ENCODE data around the gene ADAMTS12. TPM values are rescaled to one million over a fixed set of nuclear protein-coding genes. Genes with fewer than 3 reads are reported as not detected.

The ADAMTS12 gene
- total RNA-seq, 2 donors from 2014 or later = 0.42 to 1.1 TPM

- no peak for TF ChIP-seq CTCF (IDR thresholded peaks at IDR 0.05)
- Histone ChIP-seq H3K27ac (no peak overlapping the region), H3K27me3 (no peaks in the 10 kb centered on the region), H3K9me3 (no peaks in the 10 kb centered on the region), H3K9ac (ENCODE audit: low read depth in 2 of 2, low read length in 2 of 2) (no peak overlapping the region), H3K4me3 (no peak overlapping the region), H3K36me3 (no peaks in the 10 kb centered on the region), H3K4me1 (no peaks in the 10 kb centered on the region)
- intact Hi-C loops (cut with DNase I) = no loop called here
- DNase-seq = no peak
Observed at GRCh38 chr5:33834334-33834733, 57.5 kb downstream of the ADAMTS12 start.

DNA sequence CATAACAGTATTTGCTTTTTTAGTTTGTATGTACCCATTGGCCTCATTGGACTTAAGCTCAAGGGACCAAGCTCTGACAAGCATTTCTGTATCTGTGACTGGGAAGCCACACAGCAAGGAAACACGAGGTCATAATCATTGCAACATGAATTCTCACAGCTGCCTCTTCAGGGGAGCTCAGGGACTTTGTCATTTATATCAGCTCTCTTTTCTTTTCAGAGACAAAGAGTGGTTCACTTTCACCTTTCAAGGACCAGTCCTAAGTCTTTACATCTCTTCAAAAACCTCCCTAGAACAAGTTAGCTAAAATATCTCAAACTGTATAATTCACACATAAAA, 58.6 kb downstream of the ADAMTS12 start:
- no peaks in the 10 kb centered on the region for H3K9me3 ChIP-seq
- no peak overlapping the region for H3K4me3 ChIP-seq
- no peaks in the 10 kb centered on the region for H3K4me1 ChIP-seq
- intact Hi-C loops (cut with DNase I) = no loop called here
- no peak for TF ChIP-seq CTCF (IDR thresholded peaks at IDR 0.05)
- H3K27ac ChIP-seq = no peak overlapping the region
- DNase-seq = no peak
- no peaks in the 10 kb centered on the region for H3K27me3 ChIP-seq
- no peaks in the 10 kb centered on the region for H3K36me3 ChIP-seq
- no peak overlapping the region for H3K9ac ChIP-seq (ENCODE audit: low read depth in 2 of 2, low read length in 2 of 2)

DNA sequence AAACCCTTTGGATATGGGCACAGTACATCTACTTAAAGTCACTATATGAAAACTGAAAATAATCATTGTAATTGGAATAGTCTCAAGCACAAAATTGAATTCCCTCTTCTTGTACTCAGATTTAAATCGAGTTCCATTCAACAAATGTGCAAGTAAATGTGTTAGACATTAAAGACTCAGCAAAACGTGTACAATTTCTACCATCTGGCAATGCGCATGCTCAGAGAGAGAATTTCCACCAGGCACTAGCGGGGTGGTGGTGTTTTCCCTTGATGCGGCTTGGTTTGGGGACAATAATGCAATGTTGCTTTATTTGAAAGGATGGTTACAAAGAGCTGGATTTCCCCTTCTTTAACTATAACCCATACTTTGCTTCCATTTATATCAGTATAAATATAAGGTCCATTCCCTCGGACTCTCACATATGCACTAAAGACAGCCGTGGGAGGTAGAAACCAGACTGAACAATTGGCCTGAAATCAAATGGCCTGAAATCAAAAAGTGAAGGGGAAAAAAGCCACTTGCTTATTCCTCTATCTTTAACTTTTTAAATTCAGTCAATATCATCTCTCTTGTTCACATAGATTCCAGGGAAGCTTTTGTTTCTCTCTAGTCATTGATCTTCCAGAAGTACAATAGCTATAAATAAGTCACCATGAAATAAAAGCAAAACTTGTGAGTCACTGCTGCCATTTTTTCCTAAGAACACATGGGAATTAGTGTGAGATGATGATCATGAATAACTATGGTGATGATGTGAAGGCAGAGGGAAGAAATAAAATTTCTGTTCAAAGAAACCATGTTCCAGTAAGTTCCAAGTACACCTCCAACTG, 59.2 kb downstream of the ADAMTS12 start:
- H3K9me3 ChIP-seq = no peaks in the 10 kb centered on the region
- intact Hi-C loops (cut with DNase I) = no loop called here
- TF ChIP-seq CTCF (IDR thresholded peaks at IDR 0.05) = no peak

DNA sequence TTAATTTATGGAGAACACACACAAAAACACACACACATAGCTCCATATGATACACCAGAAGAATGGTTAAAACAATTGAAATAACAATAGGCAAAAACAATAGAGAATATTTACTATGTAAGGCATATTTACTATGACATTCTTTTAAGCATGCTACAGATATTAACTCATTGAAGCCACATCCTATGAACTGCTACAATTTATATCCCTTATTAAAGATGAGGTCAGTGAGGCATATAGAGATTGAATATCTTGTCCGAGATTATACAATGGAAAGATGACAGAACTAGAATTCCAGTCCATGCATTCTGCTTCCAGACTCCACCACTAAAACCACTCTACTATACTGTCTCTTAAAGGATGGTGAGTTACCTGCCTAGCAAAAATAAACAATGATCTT, 60.7 kb downstream of the ADAMTS12 start:
- DNase-seq = no peak
- intact Hi-C loops (cut with DNase I) = no loop called here
- H3K27ac ChIP-seq = no peak overlapping the region
- no peaks in the 10 kb centered on the region for H3K9me3 ChIP-seq
- H3K36me3 ChIP-seq = no peaks in the 10 kb centered on the region
- H3K27me3 ChIP-seq = no peaks in the 10 kb centered on the region
- no peak overlapping the region for H3K9ac ChIP-seq (ENCODE audit: low read depth in 2 of 2, low read length in 2 of 2)
- no peaks in the 10 kb centered on the region for H3K4me1 ChIP-seq
- no peak for TF ChIP-seq CTCF (IDR thresholded peaks at IDR 0.05)
- H3K4me3 ChIP-seq = no peak overlapping the region

More for the DNA sequence above, 59.2 kb downstream of the ADAMTS12 start:
- no peak overlapping the region for H3K4me3 ChIP-seq
- no peaks in the 10 kb centered on the region for H3K4me1 ChIP-seq
- no peak overlapping the region for H3K9ac ChIP-seq (ENCODE audit: low read depth in 2 of 2, low read length in 2 of 2)
- no peak overlapping the region for H3K27ac ChIP-seq
- no peaks in the 10 kb centered on the region for H3K27me3 ChIP-seq
- H3K36me3 ChIP-seq = no peaks in the 10 kb centered on the region
- DNase-seq = no peak

DNA sequence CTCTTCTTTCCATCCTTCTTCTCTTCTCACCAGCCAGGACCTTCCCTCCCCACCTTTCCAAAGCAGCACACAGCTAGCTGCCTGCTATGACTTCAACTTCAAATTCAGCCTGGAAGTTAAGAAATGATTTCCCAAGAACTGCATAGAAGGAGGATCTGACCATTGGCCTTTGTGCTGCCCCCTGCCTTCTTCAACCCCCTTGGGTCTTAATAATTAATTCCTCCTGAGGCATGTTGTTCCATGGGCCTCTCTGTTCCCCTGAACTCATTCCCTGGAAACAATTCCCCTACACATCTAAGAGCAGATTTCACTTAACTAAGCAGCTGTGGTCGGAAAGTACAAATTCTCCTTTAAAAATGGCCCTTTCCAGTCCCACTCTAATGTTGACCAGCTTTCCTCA, 62.4 kb downstream of the ADAMTS12 start:
- Histone ChIP-seq H3K9ac (ENCODE audit: low read depth in 2 of 2, low read length in 2 of 2) (no peak overlapping the region), H3K36me3 (no peaks in the 10 kb centered on the region), H3K4me3 (no peak overlapping the region), H3K9me3 (no peaks in the 10 kb centered on the region), H3K27me3 (no peaks in the 10 kb centered on the region), H3K4me1 (no peaks in the 10 kb centered on the region), H3K27ac (no peak overlapping the region)
- intact Hi-C loops (cut with DNase I) = no loop called here
- TF ChIP-seq CTCF (IDR thresholded peaks at IDR 0.05) = no peak
- no peak for DNase-seq
